Adrenal gland (tissue), 12 donors: ENCODE data around the gene ZNF17. TPM values are rescaled to one million over a fixed set of nuclear protein-coding genes. Genes with fewer than 3 reads are reported as not detected.

Source experiments
- DNase-seq, 7 donors: peaks; one replicate each; pipeline ENCODE4 v3.0.0-alpha.2; 2019 to 2020
- H3K27ac ChIP-seq, 5 donors: fragments of 200-600 bp; sonication (generic) in 4 of 5; 1 replicate in 3 of 5; 2 replicates in 2 of 5; pipeline versions ENCODE4 v1.5.1 to v1.8.0; 2016 to 2020; ENCODE audit warnings: mild to moderate bottlenecking in 1 of 5
- H3K27me3 ChIP-seq: fragments of 200-600 bp; 2 replicates; pipeline ENCODE4 v1.8.0; 2021
- H3K36me3 ChIP-seq, 2 donors: fragments of 200-600 bp; replicated peaks in 1 of 2; 1 replicate in 1 of 2; 2 replicates in 1 of 2; pipeline versions ENCODE4 v1.5.1 to v1.8.0; 2018 to 2022
- H3K4me1 ChIP-seq, 2 donors: fragments of 200-600 bp; replicated peaks in 1 of 2; 1 replicate in 1 of 2; 2 replicates in 1 of 2; pipeline versions ENCODE4 v1.5.1 to v1.8.0; 2018 to 2021
- H3K4me3 ChIP-seq, 4 donors: fragments of 200-600 bp; sonication (generic) in 3 of 4; one replicate each; pipeline ENCODE4 v1.5.1; 2016 to 2018
- H3K9me3 ChIP-seq, 3 donors: fragments of 200-600 bp; sonication (generic) in 1 of 3; replicated peaks in 1 of 3; 1 replicate in 2 of 3; 2 replicates in 1 of 3; pipeline versions ENCODE4 v1.5.1 to v1.8.0; 2016 to 2021
- POLR2A ChIP-seq, 2 donors: fragments of 450-650 bp; IDR thresholded peaks; one replicate each; pipeline ENCODE4 v1.6.1; 2017; ENCODE audit warnings: antibody characterized with exemption in 2 of 2, mild to moderate bottlenecking in 2 of 2, moderate library complexity in 1 of 2
- WGBS, 4 donors: extraction: QIAGEN DNeasy Blood & Tissue Kit in 2 of 4; methylation state at CpG; one replicate each; pipeline versions ENCODE4 v1.1.5 to v1.1.7; 2013 to 2017; 5-methylcytosine and 5-hydroxymethylcytosine counted together
- intact Hi-C, 2 donors: fragments of 100-400 bp; cut with DNase I; formaldehyde crosslinking; loops; one replicate each; pipeline versions ENCODE4 v1.14.1 to v1.15.0; 2022 to 2023
- polyA plus RNA-seq, 3 donors: library from polyadenylated mRNA; stranded (reverse); fragments of 200-250 nt in 2 of 3; fragments of 350-450 nt in 1 of 3; fragmentation: Illumina TruSeq in 1 of 3; extraction: RNeasy Lipid Tissue Mini Kit (QIAGEN cat#74804) in 1 of 3; gene quantifications; one replicate each; pipeline ENCODE4 v1.2.3, GENCODE V29; 2013 to 2014
- total RNA-seq, 9 donors: library from RNA; depleted of rRNA in 4 of 9; stranded (reverse); fragments of >200 nt in 4 of 9; fragments of 120-200 nt in 1 of 9; fragmentation: NEBNext Ultra II Directional in 1 of 9; extraction: Animal tissue kit (Norgen Biotek cat#: 25700) in 1 of 9; gene quantifications; one replicate each; pipeline versions ENCODE4 v1.1.0 to v1.2.4, GENCODE V29; 2013 to 2023
- TF ChIP-seq, protein P1 (sequence below), 6 experiments: fragments of 450-650 bp in 4 of 6; fragments of 200-600 bp in 2 of 6; sonication (generic) in 1 of 6; IDR thresholded peaks; 1 replicate in 5 of 6; 2 replicates in 1 of 6; pipeline versions ENCODE4 v1.5.1 to v1.8.0; 2016 to 2021; ENCODE audit warnings: antibody characterized with exemption in 6 of 6, mild to moderate bottlenecking in 2 of 6, moderate library complexity in 1 of 6
- donor health status: healthy with polysubstance abuse.
- donor health status: Bipolar disorder and iron deficiency.
- donor health status: DM: yes; HTN: yes; CAD: no.
- donor health status: DM: no; HTN: no; CAD: no.
- donor health status: DM: no; HTN: no; CAD: no.
- donor health status: DM: yes; HTN: yes; CAD: no.

The ZNF17 gene
- total and polyA plus RNA-seq, 12 donors: 2.8 to 16.5 (median 9.2) TPM

DNA sequence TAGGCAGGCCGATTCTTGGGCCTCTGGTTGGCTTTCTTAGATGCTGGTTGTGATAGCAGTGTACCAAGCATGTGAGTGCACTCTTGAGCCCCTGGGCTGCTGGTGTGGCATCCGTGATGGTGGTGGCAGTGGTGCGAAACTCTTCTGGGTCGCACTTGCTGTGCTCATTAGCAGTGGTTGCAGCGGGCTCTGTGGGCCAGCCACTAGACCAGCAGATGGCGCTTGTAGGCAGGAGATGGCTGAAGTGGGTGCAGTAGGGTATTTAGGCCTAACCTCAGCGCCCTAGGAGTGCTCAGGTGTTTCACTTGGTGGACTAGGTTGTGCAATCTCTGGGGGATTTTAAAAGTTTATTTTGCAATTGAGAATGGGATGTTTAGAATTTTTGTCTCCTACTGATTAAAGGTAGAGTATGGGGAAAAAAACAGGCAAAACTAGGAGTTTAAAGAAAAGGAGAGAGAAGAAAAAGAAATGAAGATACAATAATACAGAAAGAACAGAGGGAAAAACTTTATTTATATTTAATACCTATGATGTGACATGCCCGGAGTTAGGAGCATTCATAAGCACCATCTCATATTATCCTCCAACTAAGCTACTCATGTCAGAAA, 4.3 kb upstream of the ZNF17 start:
- peaks cover 0 to 9% of the 10 kb centered on the region in 2 donors for H3K4me1 ChIP-seq
- TF ChIP-seq, protein P1, sequence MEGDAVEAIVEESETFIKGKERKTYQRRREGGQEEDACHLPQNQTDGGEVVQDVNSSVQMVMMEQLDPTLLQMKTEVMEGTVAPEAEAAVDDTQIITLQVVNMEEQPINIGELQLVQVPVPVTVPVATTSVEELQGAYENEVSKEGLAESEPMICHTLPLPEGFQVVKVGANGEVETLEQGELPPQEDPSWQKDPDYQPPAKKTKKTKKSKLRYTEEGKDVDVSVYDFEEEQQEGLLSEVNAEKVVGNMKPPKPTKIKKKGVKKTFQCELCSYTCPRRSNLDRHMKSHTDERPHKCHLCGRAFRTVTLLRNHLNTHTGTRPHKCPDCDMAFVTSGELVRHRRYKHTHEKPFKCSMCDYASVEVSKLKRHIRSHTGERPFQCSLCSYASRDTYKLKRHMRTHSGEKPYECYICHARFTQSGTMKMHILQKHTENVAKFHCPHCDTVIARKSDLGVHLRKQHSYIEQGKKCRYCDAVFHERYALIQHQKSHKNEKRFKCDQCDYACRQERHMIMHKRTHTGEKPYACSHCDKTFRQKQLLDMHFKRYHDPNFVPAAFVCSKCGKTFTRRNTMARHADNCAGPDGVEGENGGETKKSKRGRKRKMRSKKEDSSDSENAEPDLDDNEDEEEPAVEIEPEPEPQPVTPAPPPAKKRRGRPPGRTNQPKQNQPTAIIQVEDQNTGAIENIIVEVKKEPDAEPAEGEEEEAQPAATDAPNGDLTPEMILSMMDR (IDR thresholded peaks at IDR 0.05): peak; percentile 42 to 62 (median 53)
- no peak for TF ChIP-seq POLR2A (IDR thresholded peaks at IDR 0.05)
- no peaks in the 10 kb centered on the region for H3K36me3 ChIP-seq
- DNase-seq: peak; percentile 46 to 82 (median 61)
- H3K9me3 ChIP-seq: no peaks in the 10 kb centered on the region
- H3K27me3 ChIP-seq: no peaks in the 10 kb centered on the region
- intact Hi-C loops: no loop called here
- no peak overlapping the region for H3K27ac ChIP-seq
- 14 to 25% (median 20%) methylated on average over 2 to 8 of the region's 8 CpGs for WGBS, 4 donors
- H3K4me3 ChIP-seq: no peak overlapping the region

DNA sequence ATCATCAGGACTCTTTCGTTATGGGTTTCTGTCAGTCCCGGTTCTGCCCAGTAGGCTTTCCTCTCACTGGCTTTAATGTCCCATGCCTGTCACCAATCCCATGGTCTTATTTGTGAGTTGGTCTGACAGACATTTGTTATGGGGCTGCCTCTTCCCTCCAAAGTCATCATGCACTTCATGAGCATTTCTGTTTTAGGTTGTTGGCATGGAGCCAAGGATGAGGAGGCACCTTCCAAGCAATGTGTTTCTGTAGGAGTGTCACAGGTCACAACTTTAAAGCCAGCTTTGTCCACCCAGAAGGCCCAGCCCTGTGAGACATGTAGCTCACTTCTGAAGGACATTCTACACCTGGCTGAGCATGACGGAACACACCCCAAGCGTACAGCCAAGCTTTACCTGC, 8.5 kb downstream of the ZNF17 start:
- WGBS, 4 donors: 97 to 98% (median 98%) methylated on average over 4 of the region's 4 CpGs
- Histone ChIP-seq H3K27me3 (no peaks in the 10 kb centered on the region), H3K4me1 (no peaks in the 10 kb centered on the region), H3K9me3 (peaks cover 0 to 16% (median 4%) of the 10 kb centered on the region in 3 donors), H3K36me3 (peaks cover 0 to 29% of the 10 kb centered on the region in 2 donors), H3K27ac (no peak overlapping the region), H3K4me3 (no peak overlapping the region)
- TF ChIP-seq POLR2A (IDR thresholded peaks at IDR 0.05): no peak
- TF ChIP-seq, protein P1 (IDR thresholded peaks at IDR 0.05): no peak
- intact Hi-C loops: no loop called here
- peak in 1 of 7 donors; percentile 44 for DNase-seq

DNA sequence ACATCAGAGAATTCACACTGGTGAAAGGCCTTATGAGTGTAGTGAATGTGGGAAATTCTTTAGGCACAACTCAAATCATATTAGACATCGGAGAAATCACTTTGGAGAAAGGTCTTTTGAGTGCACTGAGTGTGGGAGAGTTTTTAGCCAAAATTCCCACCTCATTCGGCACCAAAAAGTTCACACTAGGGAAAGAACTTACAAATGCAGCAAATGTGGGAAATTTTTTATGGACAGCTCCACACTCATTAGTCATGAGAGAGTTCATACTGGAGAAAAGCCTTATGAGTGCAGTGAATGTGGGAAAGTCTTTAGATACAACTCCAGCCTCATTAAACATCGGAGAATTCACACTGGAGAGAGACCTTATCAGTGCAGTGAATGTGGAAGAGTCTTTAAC, 10.1 kb downstream of the ZNF17 start:
- H3K4me1 ChIP-seq: no peaks in the 10 kb centered on the region
- WGBS, 4 donors: 95 to 100% (median 98%) methylated on average over 3 of the region's 3 CpGs
- TF ChIP-seq POLR2A (IDR thresholded peaks at IDR 0.05): no peak
- TF ChIP-seq, protein P1 (IDR thresholded peaks at IDR 0.05): no peak
- peaks cover 0 to 16% (median 4%) of the 10 kb centered on the region in 3 donors for H3K9me3 ChIP-seq
- no peak overlapping the region for H3K4me3 ChIP-seq
- H3K27me3 ChIP-seq: no peaks in the 10 kb centered on the region
- H3K36me3 ChIP-seq: peaks cover 0 to 29% of the 10 kb centered on the region in 2 donors
- intact Hi-C loops: no loop called here
- DNase-seq: no peak
- no peak overlapping the region for H3K27ac ChIP-seq

DNA sequence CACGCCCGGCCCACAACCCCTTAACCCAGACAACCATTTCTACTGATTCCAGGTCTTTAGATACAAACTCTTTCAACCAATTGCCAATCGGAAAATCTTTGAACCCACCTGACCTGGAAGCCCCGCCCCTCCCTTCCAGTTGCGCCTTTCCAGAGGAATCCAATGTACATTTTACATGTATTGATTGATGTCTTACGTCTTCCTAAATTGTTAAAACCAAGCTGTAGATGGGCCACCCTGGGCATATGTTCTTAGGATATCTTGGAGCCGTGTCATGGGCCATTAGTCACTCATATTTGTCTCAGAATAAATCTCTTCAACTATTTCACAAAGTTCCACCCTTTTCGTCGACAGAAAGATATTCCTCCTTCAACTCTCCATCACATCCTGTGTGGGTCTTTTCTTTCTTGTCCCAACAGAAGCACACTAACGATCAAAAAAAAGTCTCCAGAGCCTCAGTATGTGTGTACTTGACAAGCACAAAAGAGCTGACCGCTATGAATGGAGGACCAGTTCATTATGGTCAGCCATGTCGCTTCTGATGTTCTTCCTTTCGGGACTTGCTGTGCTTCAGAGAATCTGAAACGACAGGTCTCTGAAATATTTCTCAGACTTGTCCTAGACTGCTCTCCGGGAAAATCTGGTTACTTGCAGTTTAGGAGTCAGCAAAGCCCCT, 23.6 kb downstream of the ZNF17 start:
- H3K27ac ChIP-seq: peak overlapping the region in 1 of 5 donors; percentile 4
- H3K27me3 ChIP-seq: no peaks in the 10 kb centered on the region
- H3K9me3 ChIP-seq: no peaks in the 10 kb centered on the region
- WGBS, 4 donors: 26 to 34% (median 28%) methylated on average over 15 of the region's 15 CpGs
- peaks cover 11 to 17% of the 10 kb centered on the region in 2 donors for H3K4me1 ChIP-seq
- intact Hi-C loops: no loop called here
- TF ChIP-seq, protein P1 (IDR thresholded peaks at IDR 0.05): no peak
- TF ChIP-seq POLR2A (IDR thresholded peaks at IDR 0.05): no peak
- peaks cover 0 to 5% of the 10 kb centered on the region in 2 donors for H3K36me3 ChIP-seq
- peak in 1 of 7 donors; percentile 54 for DNase-seq
- peak overlapping the region in 3 of 4 donors; percentile 73 to 99 (median 84) for H3K4me3 ChIP-seq
